ENCODE results near the gene ZNF804A. TPM values are rescaled to one million over a fixed set of nuclear protein-coding genes. Genes with fewer than 3 reads are reported as not detected.

ZNF804A gene
- total and polyA plus RNA-seq, 2 of the 8 experiments (the other 6 are each of a cell fraction or from before 2014, with no cell fraction given), result 0.02 TPM; not detected in 1

- TF ChIP-seq SIN3A (conservative IDR thresholded peaks at IDR 0.05 in 1 of 2, IDR thresholded peaks at IDR 0.05 in 1 of 2; ENCODE audit: low read depth in 1 of 2, low read length in 2 of 2), result no peak
- TF ChIP-seq TBP (IDR thresholded peaks at IDR 0.05; ENCODE audit: low read depth, low read length), result no peak
- TF ChIP-seq RBBP5 (IDR thresholded peaks at IDR 0.05; ENCODE audit: borderline replicate concordance, low read depth, low read length), result no peak
- TF ChIP-seq CTBP2 (IDR thresholded peaks at IDR 0.05; ENCODE audit: borderline replicate concordance, insufficient read depth, insufficient read length, low read length), result no peak
These were observed 131.3 kb downstream of the ZNF804A start (continued) for GRCh38 chr2:184729581-184729980.

Data from H1 (cell line).